ENCODE results near the gene C2CD4C. TPM values are rescaled to one million over a fixed set of nuclear protein-coding genes. Genes with fewer than 3 reads are reported as not detected.

C2CD4C gene
- total and polyA plus RNA-seq, 10 of the 15 experiments (the other 5 are each of a cell fraction or from before 2014, with no cell fraction given), result not detected

GRCh38 chr19:402786-403185 is 6.2 kb downstream of the C2CD4C start:
- RAD21 ChIA-PET (ENCODE audit: unreplicated experiment), result no interaction called here
- Histone ChIP-seq H3K36me3 (ENCODE audit: control insufficient read depth in 2 of 2, insufficient read depth in 2 of 2, low read length in 1 of 2) (no peaks in the 10 kb centered on the region), H2AFZ (ENCODE audit: control insufficient read depth, low read depth, low read length) (no peak overlapping the region), H3K79me2 (ENCODE audit: control insufficient read depth, insufficient read depth, low read length) (no peaks in the 10 kb centered on the region), H3K27ac (ENCODE audit: control insufficient read depth, insufficient read depth) (no peak overlapping the region), H3K9me3 (replicated peaks; ENCODE audit: control insufficient read depth, insufficient read depth, low read length) (no peaks in the 10 kb centered on the region; the same call in 2 of the 3 replicates), H4K20me1 (ENCODE audit: control insufficient read depth, insufficient read depth) (no peaks in the 10 kb centered on the region), H3K4me1 (ENCODE audit: control insufficient read depth, insufficient read depth, low read length) (no peaks in the 10 kb centered on the region), H3K4me2 (ENCODE audit: control insufficient read depth, insufficient read depth) (no peak overlapping the region), H3K4me3 (no peak overlapping the region), H3K27me3 (replicated peaks in 1 of 2; ENCODE audit: control insufficient read depth in 2 of 2, insufficient read depth in 2 of 2, low read length in 1 of 2) (no peaks in the 10 kb centered on the region), H3K9ac (ENCODE audit: control insufficient read depth, insufficient read depth, low read length) (no peak overlapping the region)
- BruUV-seq (replicated peaks), result no TSS peak
- FAIRE-seq (no peak), DNase-seq (ENCODE audit: low read depth, low spot score) (no peak), ATAC-seq (no peak)
- SMC1A ChIA-PET (ENCODE audit: uncharacterized antibody, unreplicated experiment), result no interaction called here
- POLR2A ChIA-PET, result no interaction called here
- CTCF ChIA-PET, result interaction anchor here (0.9 kb wide), 1 partner anchor 135 kb away, joined by 4 read pairs; no protein-coding TSS in a partner anchor
- 61% methylated on average over 11 of the region's 11 CpGs for WGBS (ENCODE audit: insufficient coverage, insufficient replicate concordance, low lambda C conversion rate, missing lambda C conversion rate)
- in situ Hi-C loops (cut with MboI) (no loop called here), intact Hi-C loops (cut with micrococcal nuclease; ENCODE audit: unreplicated experiment) (no loop called here)
- TF ChIP-seq NFXL1 (IDR thresholded peaks at IDR 0.05; ENCODE audit: borderline replicate concordance) (no peak), YY1 (IDR thresholded peaks at IDR 0.05; ENCODE audit: low read depth, low read length) (no peak), EED (IDR thresholded peaks at IDR 0.05; ENCODE audit: low read depth) (no peak), PAX5 (IDR thresholded peaks at IDR 0.05; ENCODE audit: borderline replicate concordance, low read depth, low read length) (no peak), SRF (IDR thresholded peaks at IDR 0.05; ENCODE audit: low read depth in 2 of 2, low read length in 2 of 2) (no peak), LARP7 (IDR thresholded peaks at IDR 0.05) (no peak), CTCF (IDR thresholded peaks at IDR 0.05 in 2 of 3, conservative IDR thresholded peaks at IDR 0.05 in 1 of 3; ENCODE audit: control insufficient read depth in 2 of 3, extremely low read depth in 1 of 3, insufficient read depth in 1 of 3, low read depth in 3 of 3, low read length in 3 of 3) (no peak), FOXM1 (IDR thresholded peaks at IDR 0.05; ENCODE audit: low read depth, low read length) (no peak), SMAD1 (IDR thresholded peaks at IDR 0.05; ENCODE audit: low read depth, partially characterized antibody) (no peak), CREM (IDR thresholded peaks at IDR 0.05; ENCODE audit: low read depth) (no peak), RAD51 (IDR thresholded peaks at IDR 0.05) (no peak), RUNX3 (IDR thresholded peaks at IDR 0.05; ENCODE audit: low read length) (no peak), CEBPB (IDR thresholded peaks at IDR 0.05; ENCODE audit: borderline replicate concordance in 1 of 2, low read depth in 2 of 2, low read length in 2 of 2) (no peak), SREBF2 (IDR thresholded peaks at IDR 0.05; ENCODE audit: low read length) (no peak), HDAC6 (IDR thresholded peaks at IDR 0.05; ENCODE audit: unreplicated experiment) (no peak), CBX5 (IDR thresholded peaks at IDR 0.05; ENCODE audit: low read depth) (no peak), SUPT20H (IDR thresholded peaks at IDR 0.05; ENCODE audit: borderline replicate concordance, control insufficient read depth, low read depth, low read length) (no peak), JUND (IDR thresholded peaks at IDR 0.05; ENCODE audit: low read depth, low read length) (no peak)
